Ovary (tissue), 9 donors: ENCODE measurements around the gene CIITA. TPM values are rescaled to one million over a fixed set of nuclear protein-coding genes. Genes with fewer than 3 reads are reported as not detected.

ENCODE experiments used
- DNase-seq, 5 donors: peaks; one replicate each; pipeline ENCODE4 v3.0.0-alpha.2; 2019 to 2020
- H3K27ac ChIP-seq, 2 donors: fragments of 200-600 bp; one replicate each; pipeline versions ENCODE4 v1.5.1 to v1.8.0; 2019 to 2022
- H3K27me3 ChIP-seq: fragments of 200-600 bp; one replicate; pipeline ENCODE4 v1.8.0; 2022
- H3K36me3 ChIP-seq: fragments of 200-600 bp; sonication (generic); one replicate; pipeline ENCODE4 v1.5.1; 2019
- H3K4me1 ChIP-seq: one replicate; pipeline ENCODE4 v1.8.1; 2013; ENCODE audit warnings: mild to moderate bottlenecking, moderate library complexity; ENCODE audit not compliant: insufficient read depth
- H3K4me3 ChIP-seq: fragments of 200-600 bp; sonication (generic); one replicate; pipeline ENCODE4 v1.5.1; 2017
- H3K9me3 ChIP-seq, 2 donors: fragments of 200-600 bp in 1 of 2; sonication (generic) in 1 of 2; one replicate each; pipeline versions ENCODE4 v1.5.1 to v1.8.1; 2013 to 2019; ENCODE audit warnings: mild to moderate bottlenecking in 1 of 2, moderate library complexity in 1 of 2
- CTCF ChIP-seq, 3 donors: fragments of 450-650 bp in 2 of 3; fragments of 200-600 bp in 1 of 3; IDR thresholded peaks; one replicate each; pipeline versions ENCODE4 v1.5.1 to v1.8.0; 2016 to 2022; ENCODE audit warnings: antibody characterized with exemption in 3 of 3, mild to moderate bottlenecking in 1 of 3
- EP300 ChIP-seq: sonication (generic); formaldehyde crosslinking; IDR thresholded peaks from one replicate; pipeline ENCODE4 v1.6.1; 2017; ENCODE audit warnings: antibody characterized with exemption
- POLR2A ChIP-seq: fragments of 450-650 bp; IDR thresholded peaks from one replicate; pipeline ENCODE4 v1.6.1; 2017; ENCODE audit warnings: antibody characterized with exemption, mild to moderate bottlenecking, moderate library complexity
- WGBS, 3 donors: extraction: QIAGEN DNeasy Blood & Tissue Kit in 1 of 3; methylation state at CpG; one replicate each; pipeline versions ENCODE4 v1.1.5 to v1.1.7; 2013 to 2017; 5-methylcytosine and 5-hydroxymethylcytosine counted together
- intact Hi-C, 4 donors: fragments of 100-400 bp; cut with DNase I; formaldehyde crosslinking; loops; one replicate each; pipeline versions ENCODE4 v1.11.0 to v1.15.1; 2022 to 2023
- polyA plus RNA-seq, 2 donors: library from polyadenylated mRNA; stranded (reverse); fragments of 200-250 nt in 1 of 2; fragments of 350-450 nt in 1 of 2; fragmentation: Illumina TruSeq in 1 of 2; extraction: RNeasy Lipid Tissue Mini Kit (QIAGEN cat#74804) in 1 of 2; gene quantifications; one replicate each; pipeline ENCODE4 v1.2.3, GENCODE V29; 2013 to 2014
- total RNA-seq, 7 donors: library from RNA; depleted of rRNA in 2 of 7; stranded (reverse); fragments of >200 nt in 2 of 7; fragmentation: NEBNext Ultra II Directional in 3 of 7; extraction: Animal tissue kit (Norgen Biotek cat#: 25700) in 3 of 7; gene quantifications; one replicate each; pipeline versions ENCODE4 v1.1.0 to v1.2.4, GENCODE V29; 2016 to 2023
- donor health status: DM: no; HTN: no; CAD: no; lungs with moderate emphysema.
- donor health status: DM: no; HTN: no; CAD: no.
- donor health status: Bipolar disorder and iron deficiency.
- donor health status: DM: yes; HTN: yes; CAD: no.
- donor health status: DM: no; HTN: no; CAD: no.
- donor health status: DM: yes; HTN: yes; CAD: no.

The CIITA gene
- total and polyA plus RNA-seq, 9 donors = 2.9 to 19.9 (median 7.2) TPM

GRCh38 chr16:10961231-10961630 is 84.2 kb downstream of the CIITA start:
- TF ChIP-seq CTCF (IDR thresholded peaks at IDR 0.05) (no peak), EP300 (no peak), POLR2A (no peak)
- no peak overlapping the region for H3K27ac ChIP-seq
- H3K4me3 ChIP-seq = no peak overlapping the region
- no peaks in the 10 kb centered on the region for H3K4me1 ChIP-seq
- WGBS, 3 donors = 60 to 82% (median 76%) methylated on average over 7 of the region's 7 CpGs
- no peak for DNase-seq
- no peaks in the 10 kb centered on the region for H3K27me3 ChIP-seq
- intact Hi-C loops = loop anchor here in 3 of 4 donors (10.0 kb wide), 3 partner anchors 394 to 1104 kb away; no protein-coding TSS in a partner anchor
- no peaks in the 10 kb centered on the region for H3K9me3 ChIP-seq
- H3K36me3 ChIP-seq = no peaks in the 10 kb centered on the region

GRCh38 chr16:10964039-10964890 is 87.3 kb downstream of the CIITA start:
- Histone ChIP-seq H3K4me3 (no peak overlapping the region), H3K27me3 (no peaks in the 10 kb centered on the region), H3K9me3 (no peaks in the 10 kb centered on the region), H3K27ac (no peak overlapping the region), H3K4me1 (no peaks in the 10 kb centered on the region), H3K36me3 (no peaks in the 10 kb centered on the region)
- TF ChIP-seq EP300 (no peak), CTCF (IDR thresholded peaks at IDR 0.05) (peak; percentile 81 to 93 (median 85)), POLR2A (no peak)
- peak; percentile 75 to 89 (median 85) for DNase-seq
- intact Hi-C loops = loop anchor here in 3 of 4 donors (10.0 kb wide), 3 partner anchors 391 to 1101 kb away; no protein-coding TSS in a partner anchor
- 35 to 37% (median 35%) methylated on average over 20 of the region's 20 CpGs for WGBS, 3 donors

- intact Hi-C loops = loop anchor here in 3 of 4 donors (10.0 kb wide), 3 partner anchors 390 to 1100 kb away; no protein-coding TSS in a partner anchor
- H3K4me1 ChIP-seq = no peaks in the 10 kb centered on the region
- TF ChIP-seq CTCF (IDR thresholded peaks at IDR 0.05) = no peak
- TF ChIP-seq EP300 = no peak
- TF ChIP-seq POLR2A = no peak
- no peak overlapping the region for H3K4me3 ChIP-seq
- WGBS, 3 donors = 89 to 96% (median 94%) methylated on average over 8 of the region's 8 CpGs
- H3K9me3 ChIP-seq = no peaks in the 10 kb centered on the region
- H3K27me3 ChIP-seq = no peaks in the 10 kb centered on the region
- H3K27ac ChIP-seq = no peak overlapping the region
- DNase-seq = peak in 1 of 5 donors; percentile 6
- no peaks in the 10 kb centered on the region for H3K36me3 ChIP-seq
Measured at GRCh38 chr16:10964891-10965326, 87.9 kb downstream of the CIITA start.

GRCh38 chr16:10965440-10966061 is 88.5 kb downstream of the CIITA start:
- H3K9me3 ChIP-seq = no peaks in the 10 kb centered on the region
- no peak overlapping the region for H3K27ac ChIP-seq
- H3K27me3 ChIP-seq = no peaks in the 10 kb centered on the region
- no peak overlapping the region for H3K4me3 ChIP-seq
- H3K4me1 ChIP-seq = no peaks in the 10 kb centered on the region
- no peak for DNase-seq
- intact Hi-C loops = loop anchor here in 3 of 4 donors (10.0 kb wide), 3 partner anchors 389 to 1099 kb away; no protein-coding TSS in a partner anchor
- TF ChIP-seq POLR2A = no peak
- no peak for TF ChIP-seq CTCF (IDR thresholded peaks at IDR 0.05)
- TF ChIP-seq EP300 = no peak
- WGBS, 3 donors = 92 to 94% (median 93%) methylated on average over 6 of the region's 6 CpGs
- no peaks in the 10 kb centered on the region for H3K36me3 ChIP-seq
